Fibroblast of lung (primary cell): Measurements from ENCODE around the gene FCMR. TPM values are rescaled to one million over a fixed set of nuclear protein-coding genes. Genes with fewer than 3 reads are reported as not detected.

Experiments used
- DNase-seq, 2 donors: peaks; one replicate each; pipeline versions ENCODE4 v3.0.0 to v3.0.0-alpha.2; 2010; ENCODE audit warnings: low read depth in 2 of 2
- H2AFZ ChIP-seq: 2 replicates; pipeline ENCODE4 v1.5.1; 2012; ENCODE audit warnings: low read length, control low read depth, inconsistent platforms
- H3K27ac ChIP-seq: 2 replicates; pipeline ENCODE4 v1.5.1; 2011; ENCODE audit warnings: low read length, control low read depth; ENCODE audit not compliant: insufficient read depth
- H3K27me3 ChIP-seq: 2 replicates; pipeline ENCODE4 v1.5.1; 2011; ENCODE audit warnings: mild to moderate bottlenecking, low read length; ENCODE audit not compliant: control insufficient read depth, insufficient read depth
- H3K36me3 ChIP-seq: 2 replicates; pipeline ENCODE4 v1.5.1; 2011; ENCODE audit warnings: low read length; ENCODE audit not compliant: control insufficient read depth, insufficient read depth
- H3K4me1 ChIP-seq: 2 replicates; pipeline ENCODE4 v1.5.1; 2011; ENCODE audit warnings: low read length; ENCODE audit not compliant: control insufficient read depth, insufficient read depth; ENCODE audit errors: extremely low read depth
- H3K4me2 ChIP-seq: 2 replicates; pipeline ENCODE4 v1.5.1; 2011; ENCODE audit warnings: low read length, control low read depth; ENCODE audit not compliant: insufficient read depth; ENCODE audit errors: extremely low read depth
- H3K4me3 ChIP-seq, 4 experiments: fragments of 200-600 bp in 1 of 4; sonication (generic) in 1 of 4; replicated peaks in 1 of 4; 2 replicates each; pipeline ENCODE4 v1.5.1; 2011 to 2016; ENCODE audit warnings: low read length in 4 of 4, low read depth in 3 of 4, mild to moderate bottlenecking in 3 of 4, control low read depth in 2 of 4, inconsistent platforms in 1 of 4, mixed read lengths in 1 of 4; ENCODE audit not compliant: insufficient read depth in 1 of 4; ENCODE audit errors: control extremely low read depth in 1 of 4
- H3K79me2 ChIP-seq: 2 replicates; pipeline ENCODE4 v1.5.1; 2012; ENCODE audit warnings: mild to moderate bottlenecking, low read length, inconsistent platforms; ENCODE audit not compliant: control insufficient read depth, insufficient read depth
- H3K9ac ChIP-seq: 2 replicates; pipeline ENCODE4 v1.5.1; 2011; ENCODE audit warnings: mild to moderate bottlenecking, low read length, control low read depth; ENCODE audit not compliant: insufficient read depth
- H3K9me3 ChIP-seq: 2 replicates; pipeline ENCODE4 v1.5.1; 2012; ENCODE audit warnings: low read depth, low read length; ENCODE audit not compliant: control insufficient read depth, insufficient read depth
- H4K20me1 ChIP-seq: 2 replicates; pipeline ENCODE4 v1.5.1; 2011; ENCODE audit warnings: low read length; ENCODE audit not compliant: control insufficient read depth, insufficient read depth; ENCODE audit errors: extremely low read depth
- EZH2 ChIP-seq: IDR thresholded peaks from 2 replicates; pipeline ENCODE4 v1.5.1; 2012; ENCODE audit warnings: low read length, control low read depth, mild to moderate bottlenecking; ENCODE audit errors: missing control alignments
- polyA plus RNA-seq, 2 donors: library from polyadenylated mRNA; depleted of rRNA in 1 of 2; stranded (reverse) in 1 of 2; unstranded in 1 of 2; fragments of >200 nt; gene quantifications; 2 replicates each; pipeline ENCODE4 v1.2.1, GENCODE V29; 2011 to 2012; ENCODE audit warnings: missing spikeins in 1 of 2
- total RNA-seq: library from RNA; depleted of rRNA; stranded (reverse); fragments of >200 nt; gene quantifications from 2 replicates; pipeline ENCODE4 v1.2.1, GENCODE V29; 2014
- TF ChIP-seq, protein P1 (sequence below), 2 donors: IDR thresholded peaks in 1 of 2; conservative IDR thresholded peaks in 1 of 2; 1 replicate in 1 of 2; 2 replicates in 1 of 2; pipeline ENCODE4 v1.5.1; 2011 to 2012; ENCODE audit warnings: low read length in 2 of 2, control low read depth in 1 of 2, inconsistent platforms in 1 of 2, low read depth in 1 of 2, mild to moderate bottlenecking in 1 of 2

The FCMR gene
- total and polyA plus RNA-seq, 2 donors (not counting 1 experiment from before 2014, with no cell fraction given), result 0.33 to 4.3 TPM

DNA sequence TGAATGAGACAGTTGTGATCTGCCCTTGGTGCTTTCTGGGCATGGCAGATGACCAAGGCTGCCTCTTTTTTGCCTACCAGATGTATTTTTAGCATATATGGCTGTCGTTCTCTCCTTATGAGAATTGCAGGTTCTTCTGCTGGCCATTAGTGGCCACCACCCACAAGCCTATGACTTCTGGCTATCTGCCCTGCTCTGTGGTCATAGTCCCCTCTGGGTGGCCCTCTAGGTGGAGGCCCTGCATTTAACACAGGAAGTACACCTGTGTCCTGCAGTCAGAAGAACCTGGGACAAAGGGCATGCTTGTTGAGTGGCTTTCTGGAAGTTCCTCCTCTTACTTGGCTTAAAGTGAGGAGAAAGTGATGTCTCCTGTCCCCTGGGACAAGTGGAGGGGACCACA lies 42.0 kb upstream of the FCMR start:
- H3K9ac ChIP-seq, result no peak overlapping the region
- H3K4me2 ChIP-seq, result no peak overlapping the region
- no peaks in the 10 kb centered on the region for H4K20me1 ChIP-seq
- H3K27ac ChIP-seq, result no peak overlapping the region
- no peak for DNase-seq
- TF ChIP-seq EZH2, result no peak
- TF ChIP-seq, protein P1, sequence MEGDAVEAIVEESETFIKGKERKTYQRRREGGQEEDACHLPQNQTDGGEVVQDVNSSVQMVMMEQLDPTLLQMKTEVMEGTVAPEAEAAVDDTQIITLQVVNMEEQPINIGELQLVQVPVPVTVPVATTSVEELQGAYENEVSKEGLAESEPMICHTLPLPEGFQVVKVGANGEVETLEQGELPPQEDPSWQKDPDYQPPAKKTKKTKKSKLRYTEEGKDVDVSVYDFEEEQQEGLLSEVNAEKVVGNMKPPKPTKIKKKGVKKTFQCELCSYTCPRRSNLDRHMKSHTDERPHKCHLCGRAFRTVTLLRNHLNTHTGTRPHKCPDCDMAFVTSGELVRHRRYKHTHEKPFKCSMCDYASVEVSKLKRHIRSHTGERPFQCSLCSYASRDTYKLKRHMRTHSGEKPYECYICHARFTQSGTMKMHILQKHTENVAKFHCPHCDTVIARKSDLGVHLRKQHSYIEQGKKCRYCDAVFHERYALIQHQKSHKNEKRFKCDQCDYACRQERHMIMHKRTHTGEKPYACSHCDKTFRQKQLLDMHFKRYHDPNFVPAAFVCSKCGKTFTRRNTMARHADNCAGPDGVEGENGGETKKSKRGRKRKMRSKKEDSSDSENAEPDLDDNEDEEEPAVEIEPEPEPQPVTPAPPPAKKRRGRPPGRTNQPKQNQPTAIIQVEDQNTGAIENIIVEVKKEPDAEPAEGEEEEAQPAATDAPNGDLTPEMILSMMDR (conservative IDR thresholded peaks at IDR 0.05 in 1 of 2, IDR thresholded peaks at IDR 0.05 in 1 of 2; ENCODE audit: low read depth in 1 of 2, low read length in 2 of 2), result no peak
- H2AFZ ChIP-seq, result no peak overlapping the region
- H3K9me3 ChIP-seq, result no peaks in the 10 kb centered on the region
- H3K4me1 ChIP-seq, result no peaks in the 10 kb centered on the region
- no peaks in the 10 kb centered on the region for H3K27me3 ChIP-seq
- H3K79me2 ChIP-seq, result no peaks in the 10 kb centered on the region
- H3K36me3 ChIP-seq, result no peaks in the 10 kb centered on the region
- H3K4me3 ChIP-seq, result no peak overlapping the region

DNA sequence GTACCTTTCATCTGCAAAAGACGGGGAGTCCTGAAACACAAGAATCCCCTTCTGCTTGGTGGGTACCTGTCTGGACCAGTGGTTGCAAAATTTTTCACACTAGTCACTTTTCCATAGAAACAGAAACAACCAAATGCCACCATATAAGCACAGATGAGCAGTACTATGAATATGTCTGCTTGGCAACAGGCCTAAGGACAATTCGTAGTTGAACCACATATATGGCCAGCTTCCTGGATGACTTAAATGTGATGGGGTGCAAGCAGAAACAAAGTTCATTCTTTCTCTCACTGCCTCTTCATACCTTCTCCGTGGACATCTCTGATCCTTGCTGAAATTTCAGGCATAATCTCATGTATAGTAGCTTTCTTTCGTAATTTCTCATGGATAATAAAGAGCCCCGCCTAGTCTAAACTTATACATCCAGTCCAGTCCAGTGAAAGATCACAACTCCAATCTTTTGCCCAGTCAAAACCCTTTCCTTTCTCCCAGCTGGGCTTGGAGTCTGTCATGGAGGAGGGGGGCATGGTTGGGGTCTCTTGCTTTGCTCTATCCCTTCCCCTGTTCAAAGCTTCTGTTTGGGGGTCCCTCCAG lies 41.5 kb upstream of the FCMR start:
- no peak overlapping the region for H3K4me2 ChIP-seq
- no peaks in the 10 kb centered on the region for H3K27me3 ChIP-seq
- no peaks in the 10 kb centered on the region for H3K4me1 ChIP-seq
- no peak overlapping the region for H3K27ac ChIP-seq
- H3K36me3 ChIP-seq, result no peaks in the 10 kb centered on the region
- H3K9me3 ChIP-seq, result no peaks in the 10 kb centered on the region
- H3K9ac ChIP-seq, result no peak overlapping the region
- no peaks in the 10 kb centered on the region for H4K20me1 ChIP-seq
- H2AFZ ChIP-seq, result no peak overlapping the region
- TF ChIP-seq, protein P1 (conservative IDR thresholded peaks at IDR 0.05 in 1 of 2, IDR thresholded peaks at IDR 0.05 in 1 of 2; ENCODE audit: low read depth in 1 of 2, low read length in 2 of 2), result no peak
- TF ChIP-seq EZH2, result no peak
- H3K4me3 ChIP-seq, result no peak overlapping the region
- DNase-seq, result peak; percentile 2 to 9
- H3K79me2 ChIP-seq, result no peaks in the 10 kb centered on the region

DNA sequence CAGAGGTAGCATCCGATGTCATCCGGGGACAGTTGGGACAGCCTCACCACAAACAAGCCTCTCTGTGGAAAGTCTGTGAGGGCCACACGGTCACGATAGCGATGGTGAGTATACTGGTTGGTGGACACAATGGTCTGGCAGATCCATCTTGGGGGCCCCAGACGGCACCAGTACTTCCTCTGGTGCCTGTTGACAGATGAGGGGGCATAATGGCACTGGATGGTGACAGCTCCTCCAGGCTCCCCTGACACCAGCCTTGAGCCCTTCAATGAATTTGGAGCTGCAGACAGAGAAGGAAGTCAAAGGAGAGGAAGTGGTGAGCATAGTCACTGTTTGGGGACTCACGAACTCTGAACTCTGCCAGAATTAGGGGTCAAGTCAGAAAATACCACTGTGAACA lies 40.5 kb upstream of the FCMR start:
- Histone ChIP-seq H3K9me3 (no peaks in the 10 kb centered on the region), H4K20me1 (no peaks in the 10 kb centered on the region), H2AFZ (no peak overlapping the region), H3K9ac (no peak overlapping the region), H3K36me3 (no peaks in the 10 kb centered on the region), H3K27me3 (no peaks in the 10 kb centered on the region), H3K4me3 (no peak overlapping the region), H3K4me1 (no peaks in the 10 kb centered on the region), H3K4me2 (no peak overlapping the region), H3K27ac (no peak overlapping the region), H3K79me2 (no peaks in the 10 kb centered on the region)
- TF ChIP-seq, protein P1 (conservative IDR thresholded peaks at IDR 0.05 in 1 of 2, IDR thresholded peaks at IDR 0.05 in 1 of 2; ENCODE audit: low read depth in 1 of 2, low read length in 2 of 2), result no peak
- no peak for TF ChIP-seq EZH2
- DNase-seq, result no peak
